Upper lobe of right lung (tissue), 1 donor: ENCODE results near the gene FRMD4B. TPM values are rescaled to one million over a fixed set of nuclear protein-coding genes. Genes with fewer than 3 reads are reported as not detected.

Source experiments
- ATAC-seq: fragments of 200-7000 bp; cut with Tn5 transposase; one replicate; pipeline ENCODE4 v1.9.1; 2020; ENCODE audit warnings: mild to moderate bottlenecking, moderate library complexity
- DNase-seq: peaks from one replicate; pipeline ENCODE4 v3.0.0-alpha.2; 2020
- H3K27ac ChIP-seq: fragments of 200-600 bp; one replicate; pipeline ENCODE4 v1.8.0; 2022
- H3K27me3 ChIP-seq: fragments of 200-600 bp; one replicate; pipeline ENCODE4 v1.8.0; 2022; ENCODE audit warnings: mild to moderate bottlenecking
- H3K36me3 ChIP-seq: fragments of 200-600 bp; one replicate; pipeline ENCODE4 v1.8.0; 2022
- H3K4me1 ChIP-seq: fragments of 200-600 bp; one replicate; pipeline ENCODE4 v1.8.0; 2022
- H3K4me3 ChIP-seq: fragments of 200-600 bp; one replicate; pipeline ENCODE4 v1.8.0; 2022; ENCODE audit warnings: mild to moderate bottlenecking
- H3K9me3 ChIP-seq: fragments of 200-600 bp; one replicate; pipeline ENCODE4 v1.8.0; 2022
- intact Hi-C: fragments of 100-400 bp; cut with DNase I; formaldehyde crosslinking; loops from one replicate; pipeline ENCODE4 v1.11.0; 2022
- total RNA-seq: library from RNA; stranded (reverse); fragmentation: NEBNext Ultra II Directional; extraction: Animal tissue kit (Norgen Biotek cat#: 25700); gene quantifications from one replicate; pipeline ENCODE4 v1.2.1, GENCODE V29; 2021
- TF ChIP-seq, protein P1 (sequence below): fragments of 200-600 bp; IDR thresholded peaks from one replicate; pipeline ENCODE4 v1.8.0; 2022; ENCODE audit warnings: antibody characterized with exemption
- donor health status: DM: no; HTN: yes; CAD: no; lungs with severe emphysema.

FRMD4B gene
- total RNA-seq, 1 donor from 2014 or later = 60.7 TPM

DNA sequence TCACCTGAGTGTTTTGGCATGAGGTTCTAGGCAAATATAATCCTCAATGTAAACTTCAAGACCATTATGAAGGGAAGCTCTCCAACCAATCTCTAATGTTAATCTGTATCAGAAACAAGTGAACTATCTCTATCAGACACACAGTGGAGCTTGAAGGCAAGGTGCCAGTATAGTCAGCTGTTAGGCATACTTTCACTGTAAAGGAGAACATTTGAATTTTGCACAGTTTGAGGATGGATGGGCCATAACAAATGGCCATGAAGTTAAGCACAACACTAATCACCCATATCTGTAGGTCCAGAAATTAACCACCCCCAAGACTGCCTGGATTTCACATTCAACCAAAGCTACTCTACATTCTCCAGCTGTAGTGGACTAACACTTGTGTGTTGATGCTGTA, 194.4 kb downstream of the FRMD4B start:
- no peak overlapping the region for H3K27ac ChIP-seq
- H3K36me3 ChIP-seq = peaks cover 95% of the 10 kb centered on the region
- intact Hi-C loops = no loop called here

GRCh38 chr3:69189487-69189886, 196.4 kb downstream of the FRMD4B start:
- DNase-seq = no peak
- Histone ChIP-seq H3K9me3 (no peaks in the 10 kb centered on the region), H3K27me3 (no peaks in the 10 kb centered on the region), H3K4me1 (no peaks in the 10 kb centered on the region), H3K36me3 (peaks cover 96% of the 10 kb centered on the region), H3K4me3 (no peak overlapping the region), H3K27ac (no peak overlapping the region)
- TF ChIP-seq, protein P1, sequence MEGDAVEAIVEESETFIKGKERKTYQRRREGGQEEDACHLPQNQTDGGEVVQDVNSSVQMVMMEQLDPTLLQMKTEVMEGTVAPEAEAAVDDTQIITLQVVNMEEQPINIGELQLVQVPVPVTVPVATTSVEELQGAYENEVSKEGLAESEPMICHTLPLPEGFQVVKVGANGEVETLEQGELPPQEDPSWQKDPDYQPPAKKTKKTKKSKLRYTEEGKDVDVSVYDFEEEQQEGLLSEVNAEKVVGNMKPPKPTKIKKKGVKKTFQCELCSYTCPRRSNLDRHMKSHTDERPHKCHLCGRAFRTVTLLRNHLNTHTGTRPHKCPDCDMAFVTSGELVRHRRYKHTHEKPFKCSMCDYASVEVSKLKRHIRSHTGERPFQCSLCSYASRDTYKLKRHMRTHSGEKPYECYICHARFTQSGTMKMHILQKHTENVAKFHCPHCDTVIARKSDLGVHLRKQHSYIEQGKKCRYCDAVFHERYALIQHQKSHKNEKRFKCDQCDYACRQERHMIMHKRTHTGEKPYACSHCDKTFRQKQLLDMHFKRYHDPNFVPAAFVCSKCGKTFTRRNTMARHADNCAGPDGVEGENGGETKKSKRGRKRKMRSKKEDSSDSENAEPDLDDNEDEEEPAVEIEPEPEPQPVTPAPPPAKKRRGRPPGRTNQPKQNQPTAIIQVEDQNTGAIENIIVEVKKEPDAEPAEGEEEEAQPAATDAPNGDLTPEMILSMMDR = no peak
- ATAC-seq = no peak
- intact Hi-C loops = no loop called here

More for the DNA sequence above, 194.4 kb downstream of the FRMD4B start:
- Histone ChIP-seq H3K4me1 (no peaks in the 10 kb centered on the region), H3K27me3 (no peaks in the 10 kb centered on the region), H3K4me3 (no peak overlapping the region), H3K9me3 (no peaks in the 10 kb centered on the region)
- ATAC-seq (no peak), DNase-seq (no peak)
- TF ChIP-seq, protein P1 = no peak

GRCh38 chr3:69186575-69187093, 199.3 kb downstream of the FRMD4B start:
- Histone ChIP-seq H3K36me3 (peaks cover 93% of the 10 kb centered on the region), H3K4me1 (no peaks in the 10 kb centered on the region), H3K4me3 (no peak overlapping the region), H3K27ac (no peak overlapping the region), H3K27me3 (no peaks in the 10 kb centered on the region), H3K9me3 (no peaks in the 10 kb centered on the region)
- no peak for DNase-seq
- no peak for ATAC-seq
- intact Hi-C loops = no loop called here
- TF ChIP-seq, protein P1 = no peak

DNA sequence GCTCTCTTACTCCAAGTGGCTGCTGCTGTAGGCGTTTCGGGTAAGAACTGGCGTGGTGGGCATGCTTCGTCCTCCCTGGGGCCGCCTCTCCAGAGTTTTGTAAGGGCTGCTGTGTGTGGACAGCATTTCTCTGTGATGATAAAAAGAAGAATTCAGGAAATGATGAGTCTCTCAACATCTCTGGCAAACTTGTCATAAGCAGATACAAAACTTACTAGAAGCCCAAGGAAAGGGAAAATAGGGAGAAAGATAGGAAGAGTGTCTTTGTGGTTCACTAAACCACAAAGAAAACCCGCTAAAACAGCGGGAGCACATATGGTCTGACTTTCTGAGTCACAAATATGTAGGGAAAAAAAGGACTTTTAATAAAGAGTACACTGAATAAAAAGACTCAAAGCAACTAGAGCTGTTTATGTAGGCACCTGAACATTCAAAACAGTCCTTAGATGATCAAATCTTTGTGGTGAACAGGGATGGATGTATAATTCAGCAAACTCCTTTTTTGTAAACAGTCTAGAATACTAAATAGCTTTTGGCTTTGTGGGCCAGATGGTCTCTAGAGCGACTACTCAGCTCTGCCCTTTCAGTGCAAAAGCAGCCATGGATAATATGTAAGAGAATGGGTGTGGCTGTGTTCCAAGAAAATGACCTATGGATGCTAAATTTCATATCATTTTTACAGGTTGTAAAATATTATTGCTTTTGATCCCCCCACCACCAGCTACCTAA, 203.1 kb downstream of the FRMD4B start:
- Histone ChIP-seq H3K27me3 (no peaks in the 10 kb centered on the region), H3K36me3 (peaks cover 95% of the 10 kb centered on the region), H3K4me3 (no peak overlapping the region), H3K4me1 (peaks cover 15% of the 10 kb centered on the region), H3K9me3 (no peaks in the 10 kb centered on the region), H3K27ac (peak overlapping the region; percentile 13)
- no peak for DNase-seq
- no peak for ATAC-seq
- intact Hi-C loops = no loop called here
- TF ChIP-seq, protein P1 = no peak

GRCh38 chr3:69181592-69182211, 204.2 kb downstream of the FRMD4B start:
- peaks cover 15% of the 10 kb centered on the region for H3K4me1 ChIP-seq
- DNase-seq (no peak), ATAC-seq (no peak)
- no peak overlapping the region for H3K4me3 ChIP-seq
- peaks cover 91% of the 10 kb centered on the region for H3K36me3 ChIP-seq
- no peaks in the 10 kb centered on the region for H3K9me3 ChIP-seq
- H3K27ac ChIP-seq = no peak overlapping the region
- H3K27me3 ChIP-seq = no peaks in the 10 kb centered on the region
- TF ChIP-seq, protein P1 = no peak
- intact Hi-C loops = no loop called here
